Caco-2 (cell line): Measurements from ENCODE around the gene GSG1L. TPM values are rescaled to one million over a fixed set of nuclear protein-coding genes. Genes with fewer than 3 reads are reported as not detected.

ENCODE experiments used
- BruUV-seq: library from RNA; stranded (reverse); fragments of 400-500 nt; replicated peaks from 2 replicates; lab custom pipeline; 2021; lab: Mats Ljungman, UMichigan
- CTCF ChIA-PET: fragments of 300-600 bp; sonication (Branson Sonifier 250); formaldehyde crosslinking; loops from one replicate; lab custom pipeline; 2022; ENCODE audit warnings: antibody characterized with exemption; lab: Charles Lee
- POLR2A ChIA-PET: fragments of 300-600 bp; sonication (Branson Sonifier 250); formaldehyde crosslinking; loops from one replicate; lab custom pipeline; 2022; ENCODE audit warnings: antibody characterized with exemption; lab: Charles Lee
- DNase-seq, 2 experiments: peaks; one replicate each; pipeline versions ENCODE4 v3.0.0 to v3.0.0-alpha.2; 2020 to 2022
- H3K27me3 ChIP-seq: replicated peaks from 2 replicates; pipeline ENCODE4 v1.6.0; 2011; ENCODE audit warnings: low read length; ENCODE audit not compliant: control insufficient read depth, insufficient read depth
- H3K36me3 ChIP-seq: 2 replicates; pipeline ENCODE4 v1.5.1; 2011; ENCODE audit warnings: low read length; ENCODE audit not compliant: control insufficient read depth, insufficient read depth
- H3K4me1 ChIP-seq: fragments of 250-450 bp; sonication (Bioruptor Pico); 2 replicates; pipeline ENCODE4 v1.5.1; 2020; ENCODE audit warnings: mild to moderate bottlenecking
- H3K4me3 ChIP-seq: 2 replicates; pipeline ENCODE4 v1.5.1; 2011; ENCODE audit warnings: low read depth, mild to moderate bottlenecking, control low read depth, low read length
- H3K9me3 ChIP-seq: fragments of 250-450 bp; sonication (Bioruptor Pico); 2 replicates; pipeline ENCODE4 v1.5.1; 2020; ENCODE audit warnings: mild to moderate bottlenecking, moderate library complexity
- H3K27ac Mint-ChIP-seq: one replicate; pipeline ENCODE4 v1.8.0; 2022; ENCODE audit warnings: mixed read lengths; ENCODE audit not compliant: unreplicated experiment
- H3K27me3 Mint-ChIP-seq: one replicate; pipeline ENCODE4 v1.8.0; 2022; ENCODE audit warnings: mixed read lengths; ENCODE audit not compliant: insufficient read depth, unreplicated experiment
- H3K36me3 Mint-ChIP-seq: one replicate; pipeline ENCODE4 v1.8.0; 2022; ENCODE audit warnings: mild to moderate bottlenecking, mixed read lengths; ENCODE audit not compliant: insufficient read depth, unreplicated experiment
- H3K4me1 Mint-ChIP-seq: one replicate; pipeline ENCODE4 v1.8.0; 2022; ENCODE audit warnings: low read depth, mixed read lengths; ENCODE audit not compliant: unreplicated experiment
- H3K4me3 Mint-ChIP-seq: one replicate; pipeline ENCODE4 v1.8.0; 2022; ENCODE audit warnings: mild to moderate bottlenecking, moderate library complexity, mixed read lengths; ENCODE audit not compliant: unreplicated experiment
- H3K9me3 Mint-ChIP-seq: one replicate; pipeline ENCODE4 v1.8.0; 2022; ENCODE audit warnings: mixed read lengths; ENCODE audit not compliant: unreplicated experiment
- CTCF ChIP-seq, 2 experiments: fragments of 200-600 bp in 1 of 2; IDR thresholded peaks; 1 replicate in 1 of 2; 2 replicates in 1 of 2; pipeline versions ENCODE4 v1.5.1 to v1.8.0; 2011 to 2022; ENCODE audit warnings: antibody characterized with exemption in 1 of 2, control low read depth in 1 of 2, inconsistent platforms in 1 of 2, low read depth in 1 of 2, low read length in 1 of 2, mild to moderate bottlenecking in 1 of 2, moderate library complexity in 1 of 2; ENCODE audit not compliant: insufficient read depth in 1 of 2, severe bottlenecking in 1 of 2, unreplicated experiment in 1 of 2
- intact Hi-C: fragments of 100-400 bp; cut with micrococcal nuclease; formaldehyde crosslinking; loops from one replicate; pipeline ENCODE4 v1.10.0; 2022; ENCODE audit not compliant: unreplicated experiment
- total RNA-seq: library from RNA; stranded (reverse); gene quantifications from 2 replicates; pipeline ENCODE4 v1.2.3, GENCODE V29; 2022

The GSG1L gene
- total RNA-seq, 1 experiment from 2014 or later, result not detected

GRCh38 chr16:27851586-27851985 is 211.9 kb downstream of the GSG1L start:
- CTCF ChIA-PET, result no interaction called here
- intact Hi-C loops, result no loop called here
- no peaks in the 10 kb centered on the region for H3K4me1 ChIP-seq
- Mint-ChIP-seq H3K27me3 (peaks cover 18% of the 10 kb centered on the region), H3K4me3 (no peak overlapping the region), H3K4me1 (peaks cover 11% of the 10 kb centered on the region), H3K27ac (no peak overlapping the region), H3K9me3 (no peaks in the 10 kb centered on the region), H3K36me3 (no peaks in the 10 kb centered on the region)
- DNase-seq, result no peak
- H3K4me3 ChIP-seq, result no peak overlapping the region
- H3K36me3 ChIP-seq, result no peaks in the 10 kb centered on the region
- POLR2A ChIA-PET, result no interaction called here
- H3K27me3 ChIP-seq, result no peaks in the 10 kb centered on the region; the same call in 1 of the 2 replicates
- no peak for TF ChIP-seq CTCF (IDR thresholded peaks at IDR 0.05; ENCODE audit: insufficient read depth in 1 of 2, low read depth in 1 of 2, low read length in 1 of 2, severe bottlenecking in 1 of 2, unreplicated experiment in 1 of 2)
- no TSS peak for BruUV-seq
- no peaks in the 10 kb centered on the region for H3K9me3 ChIP-seq

- no peaks in the 10 kb centered on the region for H3K36me3 ChIP-seq
- peaks cover 21% of the 10 kb centered on the region for H3K27me3 Mint-ChIP-seq
- no peak overlapping the region for H3K4me3 Mint-ChIP-seq
- intact Hi-C loops, result no loop called here
- no peak overlapping the region for H3K27ac Mint-ChIP-seq
- H3K9me3 ChIP-seq, result no peaks in the 10 kb centered on the region
- POLR2A ChIA-PET, result no interaction called here
- no peaks in the 10 kb centered on the region for H3K9me3 Mint-ChIP-seq
- CTCF ChIA-PET, result no interaction called here
- H3K4me3 ChIP-seq, result no peak overlapping the region
- no peaks in the 10 kb centered on the region; the same call in 1 of the 2 replicates for H3K27me3 ChIP-seq
- BruUV-seq, result no TSS peak
- H3K4me1 Mint-ChIP-seq, result peaks cover 11% of the 10 kb centered on the region
- H3K36me3 Mint-ChIP-seq, result no peaks in the 10 kb centered on the region
- no peak for DNase-seq
- no peaks in the 10 kb centered on the region for H3K4me1 ChIP-seq
- TF ChIP-seq CTCF (IDR thresholded peaks at IDR 0.05; ENCODE audit: insufficient read depth in 1 of 2, low read depth in 1 of 2, low read length in 1 of 2, severe bottlenecking in 1 of 2, unreplicated experiment in 1 of 2), result no peak
Measured at GRCh38 chr16:27849621-27850020, 213.9 kb downstream of the GSG1L start.

- H3K9me3 ChIP-seq, result no peaks in the 10 kb centered on the region
- Mint-ChIP-seq H3K27me3 (peaks cover 19% of the 10 kb centered on the region), H3K9me3 (no peaks in the 10 kb centered on the region), H3K36me3 (no peaks in the 10 kb centered on the region), H3K27ac (no peak overlapping the region), H3K4me1 (peaks cover 11% of the 10 kb centered on the region), H3K4me3 (no peak overlapping the region)
- H3K36me3 ChIP-seq, result no peaks in the 10 kb centered on the region
- H3K27me3 ChIP-seq, result no peaks in the 10 kb centered on the region
- H3K4me3 ChIP-seq, result no peak overlapping the region
- H3K4me1 ChIP-seq, result no peaks in the 10 kb centered on the region
- intact Hi-C loops, result no loop called here
- TF ChIP-seq CTCF (IDR thresholded peaks at IDR 0.05; ENCODE audit: insufficient read depth in 1 of 2, low read depth in 1 of 2, low read length in 1 of 2, severe bottlenecking in 1 of 2, unreplicated experiment in 1 of 2), result no peak
- no peak for DNase-seq
- CTCF ChIA-PET, result no interaction called here
- POLR2A ChIA-PET, result no interaction called here
- no TSS peak for BruUV-seq
Measured at GRCh38 chr16:27847030-27847550, 216.4 kb downstream of the GSG1L start.
